GM18526 (cell line): ENCODE measurements around the gene SLC25A42.

ENCODE experiments used
- POLR2A ChIP-seq: IDR thresholded peaks from 3 replicates; pipeline ENCODE4 v1.6.1; 2011; ENCODE audit not compliant: insufficient read length; ENCODE audit errors: extremely low read depth

Gene SLC25A42

GRCh38 chr19:19059018-19059836 is 4.6 kb upstream of the SLC25A42 start:
- TF ChIP-seq POLR2A = no peak

- TF ChIP-seq POLR2A = no peak
Observed at GRCh38 chr19:19059837-19060611, 3.8 kb upstream of the SLC25A42 start.

- no peak for TF ChIP-seq POLR2A
Observed at GRCh38 chr19:19061506-19061905, 2.3 kb upstream of the SLC25A42 start.

DNA sequence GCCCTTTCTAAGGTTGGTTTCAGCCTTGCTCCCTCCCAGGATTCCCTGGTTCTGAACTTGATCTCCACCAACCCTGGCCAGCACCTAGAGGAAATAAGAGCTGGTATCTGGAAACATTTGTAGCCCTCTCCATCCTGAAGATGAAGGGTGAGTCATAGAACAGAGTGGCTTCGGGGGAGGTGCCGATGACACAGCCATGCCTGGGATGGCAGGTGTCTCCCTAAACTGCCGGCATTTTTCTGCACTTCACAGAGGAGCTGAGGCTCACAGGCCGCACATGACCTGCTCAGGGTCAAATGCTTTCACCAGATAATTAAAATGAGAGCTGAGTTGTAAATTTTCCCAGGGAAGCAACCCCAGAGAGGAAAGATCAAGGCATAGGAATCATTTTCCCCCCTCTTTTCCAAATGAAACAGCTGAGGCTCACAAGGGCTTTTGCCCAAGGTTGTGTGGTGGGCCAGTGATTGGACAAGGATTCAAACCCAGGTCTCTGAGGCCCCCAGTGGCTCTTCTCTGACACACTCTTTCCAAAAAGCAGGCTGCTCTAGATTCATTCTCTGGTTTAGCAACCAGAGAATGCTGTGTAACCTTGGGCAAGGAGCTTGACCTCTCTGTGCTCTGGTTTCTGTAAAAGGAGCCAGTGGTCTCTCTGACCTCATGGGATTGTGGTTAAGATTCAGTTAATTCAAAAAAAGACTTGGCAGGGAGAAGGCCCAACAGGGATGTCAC is 1.2 kb upstream of the SLC25A42 start:
- no peak for TF ChIP-seq POLR2A

DNA sequence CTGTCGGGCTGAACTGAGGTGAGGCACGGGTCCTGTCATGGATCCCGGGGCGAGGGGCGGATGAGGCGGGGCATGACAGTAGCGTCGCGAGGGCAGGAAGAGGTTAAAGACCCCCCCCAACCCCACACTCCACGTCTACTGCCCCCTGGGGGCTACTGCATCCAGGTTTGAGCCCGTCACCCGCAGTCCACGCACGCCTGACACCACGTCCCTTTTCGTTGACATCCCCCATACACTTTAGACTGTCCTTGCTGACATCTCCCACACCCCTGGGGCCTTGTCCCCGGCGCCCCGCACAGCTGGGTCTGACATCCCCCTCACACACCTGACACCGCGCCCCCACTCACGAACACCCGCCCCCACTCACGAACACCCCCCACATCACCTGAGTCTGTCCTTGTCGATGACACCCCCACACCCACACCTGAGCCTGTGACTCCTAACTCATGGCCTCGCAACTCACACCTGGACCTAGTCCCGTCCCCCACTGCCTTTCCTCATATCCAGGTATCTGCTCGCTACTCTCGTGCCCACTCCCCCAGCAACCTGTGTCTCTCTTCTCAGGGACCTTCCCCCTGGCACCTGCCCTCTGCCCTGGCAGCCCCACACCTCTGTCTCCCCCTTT is 416 bp downstream of the SLC25A42 start:
- TF ChIP-seq POLR2A = no peak

GRCh38 chr19:19064811-19065745 is 1.3 kb downstream of the SLC25A42 start:
- TF ChIP-seq POLR2A = no peak

GRCh38 chr19:19067276-19068072 is 3.7 kb downstream of the SLC25A42 start:
- no peak for TF ChIP-seq POLR2A

GRCh38 chr19:19068659-19069654 is 5.2 kb downstream of the SLC25A42 start:
- no peak for TF ChIP-seq POLR2A

- no peak for TF ChIP-seq POLR2A
Observed at GRCh38 chr19:19071897-19072296, 8.1 kb downstream of the SLC25A42 start.

- TF ChIP-seq POLR2A = no peak
Observed at GRCh38 chr19:19074196-19074882, 10.5 kb downstream of the SLC25A42 start.

- no peak for TF ChIP-seq POLR2A
Observed at GRCh38 chr19:19075126-19075525, 11.3 kb downstream of the SLC25A42 start.

DNA sequence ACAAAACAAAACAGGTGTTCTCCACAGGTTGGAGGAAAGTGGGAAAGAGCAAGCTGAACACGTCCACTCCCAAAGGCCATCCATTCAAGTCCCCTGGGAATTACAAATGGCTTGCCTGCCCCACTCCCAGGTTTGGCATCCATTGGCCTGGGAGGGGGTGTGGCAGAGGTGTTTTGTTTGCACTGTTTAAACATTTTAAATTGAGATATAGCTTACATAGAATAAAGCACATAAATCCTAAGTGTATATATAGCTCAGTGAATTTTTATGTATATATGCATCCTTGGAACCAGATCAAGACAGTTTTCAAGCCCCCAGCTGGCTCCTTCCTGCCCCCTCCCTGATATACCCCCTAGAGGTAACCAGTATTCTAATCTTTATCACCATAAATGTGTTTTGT is 12.7 kb downstream of the SLC25A42 start:
- TF ChIP-seq POLR2A = no peak
